T-helper 17 cell (primary cell): Measurements from ENCODE around the gene DENND4B. TPM values are rescaled to one million over a fixed set of nuclear protein-coding genes. Genes with fewer than 3 reads are reported as not detected.
"Not testable (repeated sequence)": the region's sequence is repeated elsewhere in the genome, so short reads cannot be mapped to it uniquely, and the experiment has no call there.

Experiments used
- ATAC-seq: fragments of 150-1000 bp; cut with Tn5 transposase; 2 replicates; pipeline ENCODE4 v1.10.0; 2021; ENCODE audit warnings: mild to moderate bottlenecking, moderate library complexity
- DNase-seq, 3 donors: peaks; one replicate each; pipeline versions ENCODE4 v3.0.0 to v3.0.0-alpha.2; 2020 to 2021
- H3K9me3 ChIP-seq: one replicate; pipeline ENCODE4 v1.7.0; 2013; ENCODE audit warnings: low read length, mild to moderate bottlenecking; ENCODE audit not compliant: control insufficient read depth, poor library complexity, severe bottlenecking
- H3K27ac Mint-ChIP-seq: one replicate; pipeline ENCODE4 v1.8.0; 2022; ENCODE audit warnings: mild to moderate bottlenecking, moderate library complexity, mixed read lengths
- H3K27me3 Mint-ChIP-seq: one replicate; pipeline ENCODE4 v1.8.0; 2022; ENCODE audit warnings: mixed read lengths
- H3K36me3 Mint-ChIP-seq: one replicate; pipeline ENCODE4 v1.8.0; 2022; ENCODE audit warnings: low read depth, mixed read lengths
- H3K4me1 Mint-ChIP-seq: one replicate; pipeline ENCODE4 v1.8.0; 2022; ENCODE audit warnings: mild to moderate bottlenecking, mixed read lengths
- H3K4me3 Mint-ChIP-seq: one replicate; pipeline ENCODE4 v1.8.0; 2022; ENCODE audit warnings: mild to moderate bottlenecking, moderate library complexity, mixed read lengths
- total RNA-seq, 4 donors: library from RNA in 2 of 4; stranded (reverse) in 2 of 4; gene quantifications; one replicate each; pipeline ENCODE4 v1.2.3 and lab custom pipeline; 2022 to 2026

DENND4B gene
- total RNA-seq, 2 donors from 2014 or later, result 120 to 157 TPM

- peaks cover 15% of the 10 kb centered on the region for H3K4me1 Mint-ChIP-seq
- H3K9me3 ChIP-seq, result no peaks in the 10 kb centered on the region
- ATAC-seq, result no peak
- no peaks in the 10 kb centered on the region for H3K27me3 Mint-ChIP-seq
- peak overlapping the region; percentile 74 for H3K27ac Mint-ChIP-seq
- DNase-seq, result no peak
- no peak overlapping the region for H3K4me3 Mint-ChIP-seq
- no peaks in the 10 kb centered on the region for H3K36me3 Mint-ChIP-seq
Observed at GRCh38 chr1:153899509-153899908, 47.0 kb downstream of the DENND4B start.

GRCh38 chr1:153895866-153896265 is 50.7 kb downstream of the DENND4B start:
- not testable (repeated sequence) for H3K27me3 Mint-ChIP-seq, H3K9me3 ChIP-seq, H3K36me3 Mint-ChIP-seq, ATAC-seq, DNase-seq, H3K4me3 Mint-ChIP-seq
- Mint-ChIP-seq H3K4me1 (peaks cover 15% of the 10 kb centered on the region), H3K27ac (peak overlapping the region; percentile 66)

- not testable (repeated sequence) for DNase-seq, H3K27ac Mint-ChIP-seq, H3K36me3 Mint-ChIP-seq, H3K4me3 Mint-ChIP-seq, H3K9me3 ChIP-seq, H3K27me3 Mint-ChIP-seq, ATAC-seq
- peaks cover 27% of the 10 kb centered on the region for H3K4me1 Mint-ChIP-seq
Observed at GRCh38 chr1:153891042-153891441, 55.5 kb downstream of the DENND4B start.

- H3K27me3 Mint-ChIP-seq, result no peaks in the 10 kb centered on the region
- peak overlapping the region; percentile 86 for H3K27ac Mint-ChIP-seq
- H3K9me3 ChIP-seq, result no peaks in the 10 kb centered on the region
- peaks cover 2% of the 10 kb centered on the region for H3K36me3 Mint-ChIP-seq
- H3K4me1 Mint-ChIP-seq, result peaks cover 30% of the 10 kb centered on the region
- no peak for ATAC-seq
- no peak for DNase-seq
- peak overlapping the region; percentile 74 for H3K4me3 Mint-ChIP-seq
Observed at GRCh38 chr1:153888533-153888932, 58.0 kb downstream of the DENND4B start.

- no peak for DNase-seq
- H3K27ac Mint-ChIP-seq, result no peak overlapping the region
- H3K27me3 Mint-ChIP-seq, result no peaks in the 10 kb centered on the region
- no peak overlapping the region for H3K4me3 Mint-ChIP-seq
- H3K36me3 Mint-ChIP-seq, result peaks cover 2% of the 10 kb centered on the region
- H3K9me3 ChIP-seq, result no peaks in the 10 kb centered on the region
- peaks cover 30% of the 10 kb centered on the region for H3K4me1 Mint-ChIP-seq
- ATAC-seq, result no peak
Observed at GRCh38 chr1:153886127-153886526, 60.4 kb downstream of the DENND4B start.

GRCh38 chr1:153883223-153883622 is 63.3 kb downstream of the DENND4B start:
- no peak overlapping the region for H3K4me3 Mint-ChIP-seq
- DNase-seq, result no peak
- no peaks in the 10 kb centered on the region for H3K36me3 Mint-ChIP-seq
- H3K27me3 Mint-ChIP-seq, result no peaks in the 10 kb centered on the region
- ATAC-seq, result no peak
- no peaks in the 10 kb centered on the region for H3K9me3 ChIP-seq
- H3K4me1 Mint-ChIP-seq, result peaks cover 20% of the 10 kb centered on the region
- no peak overlapping the region for H3K27ac Mint-ChIP-seq

GRCh38 chr1:153882296-153882912 is 64.1 kb downstream of the DENND4B start:
- H3K36me3 Mint-ChIP-seq, result no peaks in the 10 kb centered on the region
- DNase-seq (no peak), ATAC-seq (no peak)
- H3K27me3 Mint-ChIP-seq, result no peaks in the 10 kb centered on the region
- H3K4me3 Mint-ChIP-seq, result no peak overlapping the region
- H3K4me1 Mint-ChIP-seq, result peaks cover 20% of the 10 kb centered on the region
- H3K9me3 ChIP-seq, result no peaks in the 10 kb centered on the region
- H3K27ac Mint-ChIP-seq, result no peak overlapping the region

GRCh38 chr1:153881751-153882150 is 64.8 kb downstream of the DENND4B start:
- Mint-ChIP-seq H3K27ac (no peak overlapping the region), H3K4me3 (no peak overlapping the region), H3K4me1 (peaks cover 17% of the 10 kb centered on the region), H3K36me3 (no peaks in the 10 kb centered on the region), H3K27me3 (no peaks in the 10 kb centered on the region)
- H3K9me3 ChIP-seq, result no peaks in the 10 kb centered on the region
- DNase-seq (no peak), ATAC-seq (no peak)

- H3K36me3 Mint-ChIP-seq, result no peaks in the 10 kb centered on the region
- peak; percentile 54 for ATAC-seq
- H3K4me3 Mint-ChIP-seq, result no peak overlapping the region
- H3K27me3 Mint-ChIP-seq, result no peaks in the 10 kb centered on the region
- H3K9me3 ChIP-seq, result no peaks in the 10 kb centered on the region
- H3K4me1 Mint-ChIP-seq, result peaks cover 20% of the 10 kb centered on the region
- no peak overlapping the region for H3K27ac Mint-ChIP-seq
- DNase-seq, result no peak
Observed at GRCh38 chr1:153880962-153881361, 65.6 kb downstream of the DENND4B start.

- Mint-ChIP-seq H3K4me1 (peaks cover 21% of the 10 kb centered on the region), H3K36me3 (no peaks in the 10 kb centered on the region), H3K27ac (no peak overlapping the region), H3K27me3 (no peaks in the 10 kb centered on the region), H3K4me3 (peak overlapping the region; percentile 21)
- ATAC-seq, result no peak
- DNase-seq, result no peak
- no peaks in the 10 kb centered on the region for H3K9me3 ChIP-seq
Observed at GRCh38 chr1:153880024-153880423, 66.5 kb downstream of the DENND4B start.

Other genes with a start within 250 kb of the DENND4B start
- 10 to 100 TPM; 33.6 to 47.6 TPM for gene INTS3, start 218.7 kb downstream of the DENND4B start, total RNA-seq
- gene SLC27A3, start 171.3 kb downstream of the DENND4B start, total RNA-seq, result 10 to 100 TPM in 1 of 2 donors, 1 to 10 TPM in 1; 7.4 to 10.0 TPM
- 10 to 100 TPM; 63.3 to 72.9 TPM for gene GATAD2B, start 23.7 kb downstream of the DENND4B start, total RNA-seq
- 100 to 1,000 TPM; 133 to 151 TPM for gene CRTC2, start 11.9 kb upstream of the DENND4B start, total RNA-seq
- gene SLC39A1, start 16.8 kb upstream of the DENND4B start, total RNA-seq, result 10 to 100 TPM; 14.1 to 16.4 TPM
- gene CREB3L4, start 21.2 kb upstream of the DENND4B start, total RNA-seq, result 1 to 10 TPM; 4.5 to 6.0 TPM
- 10 to 100 TPM; 88.1 to 90.3 TPM for gene JTB, start 31.0 kb upstream of the DENND4B start, total RNA-seq
- 1 to 10 TPM in 1 of 2 donors, under 1 TPM in 1; 0.40 to 2.2 TPM for gene RAB13, start 39.6 kb upstream of the DENND4B start, total RNA-seq
- gene RPS27, start 44.0 kb upstream of the DENND4B start, total RNA-seq, result 1,000 to 10,000 TPM; 4,265 to 4,392 TPM
- under 1 TPM in 1 of 2 donors, not detected in 1; 0.07 TPM for gene NUP210L, start 208.4 kb upstream of the DENND4B start, total RNA-seq
- 100 to 1,000 TPM; 386 to 391 TPM for gene TPM3, start 245.4 kb upstream of the DENND4B start, total RNA-seq